Thoracic aorta (tissue), 2 donors: ENCODE data around the gene ZBTB16. TPM values are rescaled to one million over a fixed set of nuclear protein-coding genes. Genes with fewer than 3 reads are reported as not detected.
A peak's percentile ranks its signal among the peaks of the same experiment; 100 is the strongest.

Source experiments
- ATAC-seq: fragments of 150-250 bp; one replicate; pipeline ENCODE4 v1.8.0; 2017; ENCODE audit warnings: low read depth; ENCODE audit not compliant: insufficient number of reproducible peaks, low FRiP score
- DNase-seq: peaks from one replicate; pipeline ENCODE4 v3.0.0-alpha.2; 2020; ENCODE audit warnings: low spot score
- H3K27ac ChIP-seq, 2 donors: fragments of 200-600 bp; sonication (generic); 1 replicate in 1 of 2; 2 replicates in 1 of 2; pipeline ENCODE4 v1.5.1; 2016; ENCODE audit warnings: mild to moderate bottlenecking in 2 of 2, moderate library complexity in 2 of 2
- H3K27me3 ChIP-seq: fragments of 200-600 bp; sonication (generic); replicated peaks from 2 replicates; pipeline ENCODE4 v1.6.0; 2016; ENCODE audit warnings: mild to moderate bottlenecking; ENCODE audit not compliant: insufficient read depth
- H3K36me3 ChIP-seq: fragments of 200-600 bp; sonication (generic); one replicate; pipeline ENCODE4 v1.5.1; 2016
- H3K4me1 ChIP-seq, 2 donors: fragments of 200-600 bp; sonication (generic); 1 replicate in 1 of 2; 2 replicates in 1 of 2; pipeline versions ENCODE4 v1.5.1 to v1.6.0; 2016; ENCODE audit warnings: low read depth in 2 of 2, mild to moderate bottlenecking in 1 of 2; ENCODE audit not compliant: control insufficient read depth in 1 of 2
- H3K4me3 ChIP-seq: fragments of 200-600 bp; sonication (generic); 2 replicates; pipeline ENCODE4 v1.5.1; 2016; ENCODE audit warnings: mild to moderate bottlenecking
- H3K9me3 ChIP-seq: fragments of 200-600 bp; sonication (generic); 2 replicates; pipeline ENCODE4 v1.5.1; 2016
- total RNA-seq, 2 donors: library from RNA; depleted of rRNA; stranded (reverse); fragments of >200 nt; gene quantifications; one replicate each; pipeline versions ENCODE4 v1.1.0 to v1.2.3, GENCODE V29; 2016
- TF ChIP-seq, protein P1 (sequence below): fragments of 200-600 bp; sonication (generic); IDR thresholded peaks from one replicate; pipeline ENCODE4 v1.5.1; 2019; ENCODE audit warnings: antibody characterized with exemption

ZBTB16 gene
- total RNA-seq, 2 donors from 2014 or later: 314 to 545 TPM

DNA sequence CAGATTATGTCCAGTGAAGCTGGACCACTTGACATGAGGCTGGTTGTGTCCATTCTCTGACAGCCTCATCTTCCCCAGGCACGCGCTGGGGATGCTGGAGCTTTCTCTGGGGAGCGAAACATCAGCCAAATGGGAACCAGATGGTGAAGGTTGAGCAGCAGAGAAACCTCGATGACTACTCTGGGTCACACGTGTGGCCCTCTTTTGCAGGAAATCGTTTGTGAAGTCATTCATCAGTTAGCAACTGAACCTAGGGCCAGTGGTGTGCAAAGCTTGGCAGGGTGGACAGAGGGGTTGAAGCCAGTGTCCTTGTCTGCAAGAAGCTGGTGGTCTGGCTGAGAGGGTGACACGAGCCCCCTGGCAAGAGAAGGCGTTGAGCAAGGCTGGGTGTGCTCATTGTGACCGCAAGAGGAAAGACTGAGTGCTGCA is 109.8 kb downstream of the ZBTB16 start:
- TF ChIP-seq, protein P1, sequence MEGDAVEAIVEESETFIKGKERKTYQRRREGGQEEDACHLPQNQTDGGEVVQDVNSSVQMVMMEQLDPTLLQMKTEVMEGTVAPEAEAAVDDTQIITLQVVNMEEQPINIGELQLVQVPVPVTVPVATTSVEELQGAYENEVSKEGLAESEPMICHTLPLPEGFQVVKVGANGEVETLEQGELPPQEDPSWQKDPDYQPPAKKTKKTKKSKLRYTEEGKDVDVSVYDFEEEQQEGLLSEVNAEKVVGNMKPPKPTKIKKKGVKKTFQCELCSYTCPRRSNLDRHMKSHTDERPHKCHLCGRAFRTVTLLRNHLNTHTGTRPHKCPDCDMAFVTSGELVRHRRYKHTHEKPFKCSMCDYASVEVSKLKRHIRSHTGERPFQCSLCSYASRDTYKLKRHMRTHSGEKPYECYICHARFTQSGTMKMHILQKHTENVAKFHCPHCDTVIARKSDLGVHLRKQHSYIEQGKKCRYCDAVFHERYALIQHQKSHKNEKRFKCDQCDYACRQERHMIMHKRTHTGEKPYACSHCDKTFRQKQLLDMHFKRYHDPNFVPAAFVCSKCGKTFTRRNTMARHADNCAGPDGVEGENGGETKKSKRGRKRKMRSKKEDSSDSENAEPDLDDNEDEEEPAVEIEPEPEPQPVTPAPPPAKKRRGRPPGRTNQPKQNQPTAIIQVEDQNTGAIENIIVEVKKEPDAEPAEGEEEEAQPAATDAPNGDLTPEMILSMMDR: no peak
- H3K4me1 ChIP-seq: peaks cover 96 to 98% of the 10 kb centered on the region in 2 donors
- no peaks in the 10 kb centered on the region for H3K9me3 ChIP-seq
- DNase-seq (no peak), ATAC-seq (no peak)
- no peaks in the 10 kb centered on the region for H3K27me3 ChIP-seq
- no peaks in the 10 kb centered on the region for H3K36me3 ChIP-seq
- H3K27ac ChIP-seq: peak overlapping the region; percentile 97 to 99
- H3K4me3 ChIP-seq: no peak overlapping the region

DNA sequence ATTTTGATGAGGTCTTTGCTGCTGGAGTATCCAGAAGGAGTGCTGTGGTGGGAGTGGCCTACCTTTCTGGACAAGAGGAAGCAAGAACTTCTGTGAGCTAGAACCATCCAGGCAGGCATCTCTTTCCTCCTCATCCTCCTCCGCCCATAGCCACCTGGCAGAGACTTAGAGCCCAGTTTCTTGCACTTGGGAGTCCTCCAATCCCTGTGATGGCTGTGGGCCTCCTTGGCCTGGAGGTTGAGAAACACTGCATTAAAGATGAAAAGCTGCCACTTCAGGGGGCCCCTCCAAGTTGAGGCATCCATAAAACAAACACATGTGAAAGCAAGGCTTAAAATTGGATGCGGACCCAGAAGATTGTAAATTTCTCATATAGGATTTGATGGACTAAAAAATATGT is 110.3 kb downstream of the ZBTB16 start:
- ATAC-seq (no peak), DNase-seq (no peak)
- H3K36me3 ChIP-seq: no peaks in the 10 kb centered on the region
- TF ChIP-seq, protein P1: no peak
- H3K9me3 ChIP-seq: no peaks in the 10 kb centered on the region
- no peak overlapping the region for H3K4me3 ChIP-seq
- peak overlapping the region; percentile 97 to 99 for H3K27ac ChIP-seq
- H3K4me1 ChIP-seq: peaks cover 96 to 98% of the 10 kb centered on the region in 2 donors
- H3K27me3 ChIP-seq: no peaks in the 10 kb centered on the region

DNA sequence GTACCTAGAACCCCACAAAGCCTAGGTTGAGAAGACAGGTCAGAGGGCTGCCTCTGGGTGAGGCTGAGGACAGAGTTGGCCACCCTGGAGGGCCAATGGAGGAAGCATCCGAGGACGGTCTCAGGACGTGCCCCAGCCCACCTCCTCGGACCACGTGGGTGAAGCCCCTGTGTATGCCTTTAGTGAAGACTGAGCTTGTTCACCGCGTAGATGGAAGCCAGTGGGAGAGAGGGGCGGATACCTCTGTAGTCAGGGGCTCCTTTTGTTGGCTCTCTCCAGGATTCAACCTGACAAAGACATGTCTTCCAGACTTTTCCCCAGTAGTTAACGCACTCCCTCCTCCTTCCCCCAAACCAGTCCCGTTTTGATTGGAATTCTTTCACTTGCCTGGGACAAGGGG is 110.7 kb downstream of the ZBTB16 start:
- TF ChIP-seq, protein P1: no peak
- peak overlapping the region; percentile 97 to 99 for H3K27ac ChIP-seq
- H3K9me3 ChIP-seq: no peaks in the 10 kb centered on the region
- no peak overlapping the region for H3K4me3 ChIP-seq
- ATAC-seq: no peak
- no peak for DNase-seq
- peaks cover 96 to 98% of the 10 kb centered on the region in 2 donors for H3K4me1 ChIP-seq
- no peaks in the 10 kb centered on the region for H3K27me3 ChIP-seq
- no peaks in the 10 kb centered on the region for H3K36me3 ChIP-seq

DNA sequence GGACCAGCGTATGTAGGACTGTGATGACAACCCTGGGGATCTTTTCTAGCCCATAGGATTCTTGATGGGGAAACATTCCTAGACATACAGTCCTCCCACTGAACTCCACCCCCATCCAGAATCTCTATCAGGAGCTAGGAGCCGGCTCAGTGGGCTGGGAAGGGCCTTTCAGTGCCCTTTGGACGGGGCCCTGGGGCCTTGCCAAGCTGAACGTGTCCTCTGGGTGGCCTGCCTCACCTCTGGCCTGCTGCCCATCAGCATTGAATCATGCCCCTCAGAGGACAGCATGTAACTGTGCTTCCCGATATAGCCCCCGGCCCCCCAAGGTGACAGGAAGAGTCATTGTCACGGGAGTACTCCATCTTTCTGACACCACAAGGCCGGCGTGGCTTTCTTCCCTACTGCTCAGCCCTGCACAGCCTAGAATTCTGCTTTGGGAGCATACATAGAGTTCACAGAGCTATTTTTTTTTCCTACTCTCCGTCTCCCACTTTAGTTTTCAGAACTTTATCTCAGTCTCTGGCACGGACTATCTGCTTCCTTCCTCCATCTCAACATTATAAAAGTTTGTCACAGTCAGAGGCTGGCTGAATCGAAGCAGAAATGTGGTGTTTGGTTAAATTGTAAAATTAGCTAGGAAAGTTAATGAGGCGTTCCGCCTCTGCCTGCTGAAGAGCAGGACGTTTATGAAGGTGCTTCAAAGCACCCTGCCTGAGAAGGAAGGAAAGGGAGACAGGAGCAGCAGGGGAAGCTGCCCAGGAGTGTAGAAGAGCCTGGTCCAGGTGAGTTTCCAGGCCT is 111.9 kb downstream of the ZBTB16 start:
- peaks cover 96 to 98% of the 10 kb centered on the region in 2 donors for H3K4me1 ChIP-seq
- peak overlapping the region; percentile 97 to 99 for H3K27ac ChIP-seq
- H3K27me3 ChIP-seq: no peaks in the 10 kb centered on the region
- no peak overlapping the region for H3K4me3 ChIP-seq
- no peaks in the 10 kb centered on the region for H3K36me3 ChIP-seq
- TF ChIP-seq, protein P1: no peak
- ATAC-seq: no peak
- peak; percentile 84 for DNase-seq
- no peaks in the 10 kb centered on the region for H3K9me3 ChIP-seq

DNA sequence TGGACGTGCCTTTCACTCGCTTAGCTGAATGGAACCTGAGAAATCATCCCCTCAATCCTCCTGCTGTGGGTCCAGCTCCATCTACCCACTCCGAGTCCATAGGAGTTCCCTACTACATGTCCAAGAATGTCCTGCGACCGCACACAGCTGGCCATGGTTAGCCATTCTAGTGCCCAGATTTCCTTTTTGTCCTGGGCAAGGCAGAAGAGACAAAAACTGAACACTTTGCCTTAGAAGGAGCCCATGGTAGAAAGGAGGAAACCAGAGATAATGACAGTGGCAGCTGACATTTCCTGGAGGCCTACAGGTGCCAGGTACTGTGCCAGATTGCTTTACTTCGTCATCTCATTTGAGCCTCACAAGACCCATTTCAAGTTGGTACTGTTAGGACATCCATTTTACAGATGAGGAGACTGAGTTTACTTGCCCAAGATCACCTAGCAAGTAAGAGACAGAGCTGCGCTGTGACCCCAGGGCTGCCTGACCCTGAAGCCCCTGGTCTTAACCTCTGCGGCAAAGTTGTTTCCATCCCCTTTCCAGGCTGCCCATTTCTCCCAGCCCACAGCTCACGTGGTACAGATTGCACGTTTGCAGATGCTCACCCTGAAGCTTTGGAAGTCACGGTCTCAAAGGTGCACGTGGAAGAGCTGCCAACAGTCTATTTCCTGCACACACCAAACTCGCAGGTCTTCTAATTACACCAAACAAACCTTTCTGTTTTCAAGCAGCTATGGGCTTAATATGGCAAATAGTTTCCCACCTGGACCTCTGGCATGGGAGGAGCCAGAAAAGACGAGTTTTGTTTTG is 112.7 kb downstream of the ZBTB16 start:
- DNase-seq: no peak
- Histone ChIP-seq H3K27me3 (no peaks in the 10 kb centered on the region), H3K4me3 (peak overlapping the region; percentile 25), H3K27ac (peak overlapping the region; percentile 97 to 99), H3K36me3 (peaks cover 3% of the 10 kb centered on the region), H3K9me3 (no peaks in the 10 kb centered on the region), H3K4me1 (peaks cover 99 to 100% of the 10 kb centered on the region in 2 donors)
- TF ChIP-seq, protein P1: no peak
- no peak for ATAC-seq
